MCF 10A (cell line): ENCODE data around the gene RIN3. TPM values are rescaled to one million over a fixed set of nuclear protein-coding genes. Genes with fewer than 3 reads are reported as not detected.
A peak's percentile ranks its signal among the peaks of the same experiment; 100 is the strongest.

Experiments used
- BruUV-seq: library from RNA; stranded (reverse); fragments of 400-500 nt; replicated peaks from 2 replicates; lab custom pipeline; 2021; lab: Mats Ljungman, UMichigan
- CTCF ChIA-PET: fragments of 300-600 bp; sonication (Branson Sonifier 250); formaldehyde crosslinking; extraction: SDS; loops from one replicate; lab custom pipeline; 2021; ENCODE audit warnings: antibody characterized with exemption, inconsistent platforms; lab: Yijun Ruan, JAX
- POLR2A ChIA-PET: fragments of 300-600, 350-650 bp; sonication (Branson Sonifier 250); formaldehyde crosslinking; extraction: SDS; loops from one replicate; lab custom pipeline; 2020; ENCODE audit warnings: antibody characterized with exemption, inconsistent platforms; lab: Yijun Ruan, JAX
- DNase-seq: peaks from one replicate; pipeline ENCODE4 v3.0.0-alpha.2; 2018; ENCODE audit not compliant: unreplicated experiment
- H3K27ac Mint-ChIP-seq: one replicate; pipeline ENCODE4 v1.8.0; 2022; ENCODE audit warnings: mild to moderate bottlenecking, low read depth, mixed read lengths; ENCODE audit not compliant: unreplicated experiment
- H3K27me3 Mint-ChIP-seq: one replicate; pipeline ENCODE4 v1.8.0; 2022; ENCODE audit warnings: mixed read lengths; ENCODE audit not compliant: insufficient read depth, unreplicated experiment
- H3K36me3 Mint-ChIP-seq: one replicate; pipeline ENCODE4 v1.8.0; 2022; ENCODE audit warnings: mild to moderate bottlenecking, moderate library complexity, mixed read lengths; ENCODE audit not compliant: insufficient read depth, unreplicated experiment
- H3K4me1 Mint-ChIP-seq: one replicate; pipeline ENCODE4 v1.8.0; 2022; ENCODE audit warnings: mixed read lengths; ENCODE audit not compliant: insufficient read depth, unreplicated experiment
- H3K4me3 Mint-ChIP-seq: one replicate; pipeline ENCODE4 v1.8.0; 2022; ENCODE audit warnings: mild to moderate bottlenecking, moderate library complexity, mixed read lengths; ENCODE audit not compliant: unreplicated experiment
- H3K9me3 Mint-ChIP-seq: one replicate; pipeline ENCODE4 v1.8.0; 2022; ENCODE audit warnings: mixed read lengths; ENCODE audit not compliant: unreplicated experiment
- intact Hi-C: fragments of 100-400 bp; cut with micrococcal nuclease; formaldehyde crosslinking; loops from 2 replicates; pipeline ENCODE4 v1.14.1; 2022
- total RNA-seq: library from RNA; stranded (reverse); gene quantifications from 2 replicates; pipeline ENCODE4 v1.2.3, GENCODE V29; 2022
- TF ChIP-seq, protein P1 (sequence below): fragments of 200-600 bp; IDR thresholded peaks from one replicate; pipeline ENCODE4 v1.8.0; 2022; ENCODE audit warnings: antibody characterized with exemption, mild to moderate bottlenecking; ENCODE audit not compliant: unreplicated experiment

RIN3 gene
- total RNA-seq, 1 experiment from 2014 or later: 14.2 TPM

- no TSS peak for BruUV-seq
- intact Hi-C loops: no loop called here
- peak overlapping the region; percentile 39 for H3K27ac Mint-ChIP-seq
- ChIA-PET POLR2A (interaction anchor here (0.9 kb wide), 1 partner anchor 43 kb away, joined by 3 read pairs; no protein-coding TSS in a partner anchor), CTCF (interaction anchor here (0.6 to 0.8 kb wide), 2 partner anchors 132 to 533 kb away, joined by 3 to 4 read pairs; no protein-coding TSS in a partner anchor)
- DNase-seq: no peak
- TF ChIP-seq, protein P1, sequence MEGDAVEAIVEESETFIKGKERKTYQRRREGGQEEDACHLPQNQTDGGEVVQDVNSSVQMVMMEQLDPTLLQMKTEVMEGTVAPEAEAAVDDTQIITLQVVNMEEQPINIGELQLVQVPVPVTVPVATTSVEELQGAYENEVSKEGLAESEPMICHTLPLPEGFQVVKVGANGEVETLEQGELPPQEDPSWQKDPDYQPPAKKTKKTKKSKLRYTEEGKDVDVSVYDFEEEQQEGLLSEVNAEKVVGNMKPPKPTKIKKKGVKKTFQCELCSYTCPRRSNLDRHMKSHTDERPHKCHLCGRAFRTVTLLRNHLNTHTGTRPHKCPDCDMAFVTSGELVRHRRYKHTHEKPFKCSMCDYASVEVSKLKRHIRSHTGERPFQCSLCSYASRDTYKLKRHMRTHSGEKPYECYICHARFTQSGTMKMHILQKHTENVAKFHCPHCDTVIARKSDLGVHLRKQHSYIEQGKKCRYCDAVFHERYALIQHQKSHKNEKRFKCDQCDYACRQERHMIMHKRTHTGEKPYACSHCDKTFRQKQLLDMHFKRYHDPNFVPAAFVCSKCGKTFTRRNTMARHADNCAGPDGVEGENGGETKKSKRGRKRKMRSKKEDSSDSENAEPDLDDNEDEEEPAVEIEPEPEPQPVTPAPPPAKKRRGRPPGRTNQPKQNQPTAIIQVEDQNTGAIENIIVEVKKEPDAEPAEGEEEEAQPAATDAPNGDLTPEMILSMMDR: no peak
- no peaks in the 10 kb centered on the region for H3K9me3 Mint-ChIP-seq
- H3K4me1 Mint-ChIP-seq: peaks cover 29% of the 10 kb centered on the region
- no peaks in the 10 kb centered on the region for H3K27me3 Mint-ChIP-seq
- H3K36me3 Mint-ChIP-seq: peaks cover 10% of the 10 kb centered on the region
- H3K4me3 Mint-ChIP-seq: no peak overlapping the region
These were observed 137.1 kb downstream of the RIN3 start for GRCh38 chr14:92650581-92651105.

GRCh38 chr14:92651106-92651757, 137.7 kb downstream of the RIN3 start:
- POLR2A ChIA-PET: no interaction called here
- Mint-ChIP-seq H3K36me3 (peaks cover 10% of the 10 kb centered on the region), H3K4me3 (no peak overlapping the region), H3K27ac (no peak overlapping the region), H3K27me3 (no peaks in the 10 kb centered on the region), H3K4me1 (peaks cover 23% of the 10 kb centered on the region), H3K9me3 (no peaks in the 10 kb centered on the region)
- CTCF ChIA-PET: interaction anchor here (0.6 to 0.8 kb wide), 3 partner anchors 132 to 534 kb away, joined by 3 to 4 read pairs (median 3); no protein-coding TSS in a partner anchor
- DNase-seq: no peak
- intact Hi-C loops: no loop called here
- no TSS peak for BruUV-seq
- TF ChIP-seq, protein P1: no peak

- CTCF ChIA-PET: interaction anchor here (0.7 kb wide), 1 partner anchor 484 kb away, joined by 3 read pairs; no protein-coding TSS in a partner anchor
- TF ChIP-seq, protein P1: no peak
- Mint-ChIP-seq H3K4me3 (no peak overlapping the region), H3K9me3 (no peaks in the 10 kb centered on the region), H3K27ac (no peak overlapping the region), H3K36me3 (peaks cover 10% of the 10 kb centered on the region), H3K27me3 (no peaks in the 10 kb centered on the region), H3K4me1 (peaks cover 20% of the 10 kb centered on the region)
- no TSS peak for BruUV-seq
- DNase-seq: no peak
- intact Hi-C loops: no loop called here
- POLR2A ChIA-PET: no interaction called here
These were observed 138.3 kb downstream of the RIN3 start for GRCh38 chr14:92651758-92652406.
